ENCODE measurements around the gene GUCA2A.
A peak's percentile ranks its signal among the peaks of the same experiment; 100 is the strongest.

The GUCA2A gene

DNA sequence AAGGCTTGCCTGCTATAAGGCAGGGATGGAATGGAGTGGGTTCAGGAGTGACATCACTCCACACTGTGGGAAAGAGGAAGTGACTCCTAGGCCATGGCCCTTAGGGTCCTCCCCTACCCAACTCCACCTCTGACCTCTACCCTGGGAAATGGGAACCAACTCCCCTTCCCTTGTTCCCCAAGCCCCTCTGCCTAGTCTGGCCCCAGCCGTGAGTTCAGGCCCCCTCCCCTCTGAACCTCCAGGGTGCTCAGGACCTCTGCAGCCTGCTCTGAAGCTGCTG, 3.8 kb upstream of the GUCA2A start:
- peaks cover 8% of the 10 kb centered on the region; the same call in 1 of the 2 replicates for H3K4me1 ChIP-seq (ENCODE audit: control insufficient read depth, insufficient read depth, low read length)
- H3K27ac ChIP-seq (ENCODE audit: extremely low read depth, low read depth, low read length): no peak overlapping the region
- no peaks in the 10 kb centered on the region for H3K9me3 ChIP-seq (ENCODE audit: control insufficient read depth, insufficient read depth, low read depth, low read length)
- no peak overlapping the region for H3K4me3 ChIP-seq (ENCODE audit: low read depth, low read length)
- H3K36me3 ChIP-seq (ENCODE audit: control insufficient read depth in 2 of 2, insufficient read depth in 1 of 2, low read length in 2 of 2): no peaks in the 10 kb centered on the region
- ChIA-PET POLR2A (no interaction called here), CTCF (interaction anchor here (1.1 kb wide), 1 partner anchor 9 kb away, joined by 3 read pairs; no protein-coding TSS in a partner anchor)
- no peak for TF ChIP-seq ZIC2 (tag by site-specific recombination; IDR thresholded peaks at IDR 0.05)
- TF ChIP-seq ZNF658 (tag by site-specific recombination; IDR thresholded peaks at IDR 0.05): no peak
- TF ChIP-seq EGR2 (tag by site-specific recombination; IDR thresholded peaks at IDR 0.05; ENCODE audit: low read depth): peak; percentile 22; the same call in 1 of the 2 replicates

DNA sequence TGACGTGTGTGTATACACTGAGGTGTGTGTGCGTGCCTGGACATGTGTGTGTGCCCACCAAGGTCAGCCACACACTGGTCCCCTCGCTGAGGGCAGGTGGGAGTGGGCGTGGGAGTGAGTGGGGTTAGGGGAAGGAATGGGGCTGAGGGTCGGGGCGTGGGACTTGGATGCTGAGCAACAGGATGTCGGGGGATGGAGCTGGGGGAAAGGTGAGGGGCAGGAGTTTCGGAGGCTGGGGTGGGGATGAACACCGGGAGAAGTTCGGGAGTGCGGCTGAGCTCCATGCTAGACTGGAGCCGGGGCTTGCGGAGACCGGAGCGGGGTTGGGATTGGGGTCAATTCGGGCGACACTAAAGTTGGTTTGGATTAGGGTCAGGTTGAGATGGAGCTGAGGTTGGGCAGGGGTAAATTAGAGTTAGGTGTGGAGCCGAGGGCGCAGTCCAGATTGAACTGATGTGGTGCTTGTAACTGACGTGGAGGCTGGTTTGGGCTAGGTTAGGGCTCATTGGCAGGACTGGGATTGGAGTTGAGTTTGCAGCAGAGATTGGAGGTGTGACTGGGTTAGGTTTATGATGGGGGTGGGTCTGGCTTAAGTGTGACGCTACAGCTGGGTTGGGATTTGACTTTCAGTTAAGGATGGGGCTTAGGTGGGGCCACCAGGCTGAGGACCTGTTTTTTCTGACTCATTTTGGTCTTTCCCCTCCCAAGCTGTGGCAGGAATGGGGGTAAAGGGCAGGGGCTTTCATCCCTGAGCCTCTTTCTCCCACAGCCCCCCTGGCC, 3.3 kb upstream of the GUCA2A start:
- H3K36me3 ChIP-seq (ENCODE audit: control insufficient read depth in 2 of 2, insufficient read depth in 1 of 2, low read length in 2 of 2): no peaks in the 10 kb centered on the region
- no peak overlapping the region for H3K4me3 ChIP-seq (ENCODE audit: low read depth, low read length)
- H3K27ac ChIP-seq (ENCODE audit: extremely low read depth, low read depth, low read length): no peak overlapping the region
- no peaks in the 10 kb centered on the region for H3K9me3 ChIP-seq (ENCODE audit: control insufficient read depth, insufficient read depth, low read depth, low read length)
- POLR2A ChIA-PET: no interaction called here
- CTCF ChIA-PET: interaction anchor here (0.7 to 1.1 kb wide), 2 partner anchors 9 to 16 kb away, joined by 3 read pairs; no protein-coding TSS in a partner anchor
- peaks cover 8% of the 10 kb centered on the region; the same call in 1 of the 2 replicates for H3K4me1 ChIP-seq (ENCODE audit: control insufficient read depth, insufficient read depth, low read length)
- TF ChIP-seq GFI1B (tag by site-specific recombination; IDR thresholded peaks at IDR 0.05) (no peak), ZNF23 (tag by site-specific recombination; IDR thresholded peaks at IDR 0.05; ENCODE audit: borderline replicate concordance) (no peak), ZNF366 (tag by site-specific recombination; conservative IDR thresholded peaks at IDR 0.05) (no peak), ZNF473 (tag by site-specific recombination; IDR thresholded peaks at IDR 0.05) (no peak), ZIC2 (tag by site-specific recombination; IDR thresholded peaks at IDR 0.05) (no peak), SCRT2 (tag by site-specific recombination; IDR thresholded peaks at IDR 0.05) (peak; percentile 77), ZNF677 (tag by site-specific recombination; IDR thresholded peaks at IDR 0.05) (no peak), ZNF660 (tag by site-specific recombination; IDR thresholded peaks at IDR 0.05) (no peak), HOXC10 (CRISPR knock-in tag; IDR thresholded peaks at IDR 0.05) (no peak), GLIS2 (tag by site-specific recombination; IDR thresholded peaks at IDR 0.05) (no peak), ZNF155 (tag by site-specific recombination; IDR thresholded peaks at IDR 0.05) (no peak), ZSCAN16 (tag by site-specific recombination; IDR thresholded peaks at IDR 0.05) (no peak), KLF16 (tag by site-specific recombination; IDR thresholded peaks at IDR 0.05) (no peak), ZNF274 (IDR thresholded peaks at IDR 0.05; ENCODE audit: low read length) (no peak), ZNF274 (tag by site-specific recombination; IDR thresholded peaks at IDR 0.05; ENCODE audit: borderline replicate concordance) (no peak), ZNF501 (tag by site-specific recombination; IDR thresholded peaks at IDR 0.05) (no peak), ZNF16 (tag by site-specific recombination; IDR thresholded peaks at IDR 0.05; ENCODE audit: low read depth) (no peak), ZNF324 (tag by site-specific recombination; IDR thresholded peaks at IDR 0.05) (no peak), RBAK (tag by site-specific recombination; IDR thresholded peaks at IDR 0.05) (no peak), ZNF621 (tag by site-specific recombination; IDR thresholded peaks at IDR 0.05) (no peak), KLF8 (tag by site-specific recombination; IDR thresholded peaks at IDR 0.05) (no peak), ZNF610 (tag by site-specific recombination; IDR thresholded peaks at IDR 0.05; ENCODE audit: borderline replicate concordance) (no peak), ZNF239 (tag by site-specific recombination; IDR thresholded peaks at IDR 0.05) (no peak)
- TF ChIP-seq, protein P1, sequence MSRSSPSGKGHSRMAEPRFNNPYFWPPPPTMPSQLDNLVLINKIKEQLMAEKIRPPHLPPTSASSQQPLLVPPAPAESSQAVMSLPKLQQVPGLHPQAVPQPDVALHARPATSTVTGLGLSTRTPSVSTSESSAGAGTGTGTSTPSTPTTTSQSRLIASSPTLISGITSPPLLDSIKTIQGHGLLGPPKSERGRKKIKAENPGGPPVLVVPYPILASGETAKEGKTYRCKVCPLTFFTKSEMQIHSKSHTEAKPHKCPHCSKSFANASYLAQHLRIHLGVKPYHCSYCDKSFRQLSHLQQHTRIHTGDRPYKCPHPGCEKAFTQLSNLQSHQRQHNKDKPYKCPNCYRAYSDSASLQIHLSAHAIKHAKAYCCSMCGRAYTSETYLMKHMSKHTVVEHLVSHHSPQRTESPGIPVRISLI (tag by site-specific recombination; IDR thresholded peaks at IDR 0.05): no peak
- TF ChIP-seq, protein P2, sequence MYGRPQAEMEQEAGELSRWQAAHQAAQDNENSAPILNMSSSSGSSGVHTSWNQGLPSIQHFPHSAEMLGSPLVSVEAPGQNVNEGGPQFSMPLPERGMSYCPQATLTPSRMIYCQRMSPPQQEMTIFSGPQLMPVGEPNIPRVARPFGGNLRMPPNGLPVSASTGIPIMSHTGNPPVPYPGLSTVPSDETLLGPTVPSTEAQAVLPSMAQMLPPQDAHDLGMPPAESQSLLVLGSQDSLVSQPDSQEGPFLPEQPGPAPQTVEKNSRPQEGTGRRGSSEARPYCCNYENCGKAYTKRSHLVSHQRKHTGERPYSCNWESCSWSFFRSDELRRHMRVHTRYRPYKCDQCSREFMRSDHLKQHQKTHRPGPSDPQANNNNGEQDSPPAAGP (tag by site-specific recombination; IDR thresholded peaks at IDR 0.05): peak; percentile 41; the same call in 1 of the 2 replicates
- TF ChIP-seq, protein P3, sequence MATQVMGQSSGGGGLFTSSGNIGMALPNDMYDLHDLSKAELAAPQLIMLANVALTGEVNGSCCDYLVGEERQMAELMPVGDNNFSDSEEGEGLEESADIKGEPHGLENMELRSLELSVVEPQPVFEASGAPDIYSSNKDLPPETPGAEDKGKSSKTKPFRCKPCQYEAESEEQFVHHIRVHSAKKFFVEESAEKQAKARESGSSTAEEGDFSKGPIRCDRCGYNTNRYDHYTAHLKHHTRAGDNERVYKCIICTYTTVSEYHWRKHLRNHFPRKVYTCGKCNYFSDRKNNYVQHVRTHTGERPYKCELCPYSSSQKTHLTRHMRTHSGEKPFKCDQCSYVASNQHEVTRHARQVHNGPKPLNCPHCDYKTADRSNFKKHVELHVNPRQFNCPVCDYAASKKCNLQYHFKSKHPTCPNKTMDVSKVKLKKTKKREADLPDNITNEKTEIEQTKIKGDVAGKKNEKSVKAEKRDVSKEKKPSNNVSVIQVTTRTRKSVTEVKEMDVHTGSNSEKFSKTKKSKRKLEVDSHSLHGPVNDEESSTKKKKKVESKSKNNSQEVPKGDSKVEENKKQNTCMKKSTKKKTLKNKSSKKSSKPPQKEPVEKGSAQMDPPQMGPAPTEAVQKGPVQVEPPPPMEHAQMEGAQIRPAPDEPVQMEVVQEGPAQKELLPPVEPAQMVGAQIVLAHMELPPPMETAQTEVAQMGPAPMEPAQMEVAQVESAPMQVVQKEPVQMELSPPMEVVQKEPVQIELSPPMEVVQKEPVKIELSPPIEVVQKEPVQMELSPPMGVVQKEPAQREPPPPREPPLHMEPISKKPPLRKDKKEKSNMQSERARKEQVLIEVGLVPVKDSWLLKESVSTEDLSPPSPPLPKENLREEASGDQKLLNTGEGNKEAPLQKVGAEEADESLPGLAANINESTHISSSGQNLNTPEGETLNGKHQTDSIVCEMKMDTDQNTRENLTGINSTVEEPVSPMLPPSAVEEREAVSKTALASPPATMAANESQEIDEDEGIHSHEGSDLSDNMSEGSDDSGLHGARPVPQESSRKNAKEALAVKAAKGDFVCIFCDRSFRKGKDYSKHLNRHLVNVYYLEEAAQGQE (tag by site-specific recombination; IDR thresholded peaks at IDR 0.05): no peak
- TF ChIP-seq, protein P4, sequence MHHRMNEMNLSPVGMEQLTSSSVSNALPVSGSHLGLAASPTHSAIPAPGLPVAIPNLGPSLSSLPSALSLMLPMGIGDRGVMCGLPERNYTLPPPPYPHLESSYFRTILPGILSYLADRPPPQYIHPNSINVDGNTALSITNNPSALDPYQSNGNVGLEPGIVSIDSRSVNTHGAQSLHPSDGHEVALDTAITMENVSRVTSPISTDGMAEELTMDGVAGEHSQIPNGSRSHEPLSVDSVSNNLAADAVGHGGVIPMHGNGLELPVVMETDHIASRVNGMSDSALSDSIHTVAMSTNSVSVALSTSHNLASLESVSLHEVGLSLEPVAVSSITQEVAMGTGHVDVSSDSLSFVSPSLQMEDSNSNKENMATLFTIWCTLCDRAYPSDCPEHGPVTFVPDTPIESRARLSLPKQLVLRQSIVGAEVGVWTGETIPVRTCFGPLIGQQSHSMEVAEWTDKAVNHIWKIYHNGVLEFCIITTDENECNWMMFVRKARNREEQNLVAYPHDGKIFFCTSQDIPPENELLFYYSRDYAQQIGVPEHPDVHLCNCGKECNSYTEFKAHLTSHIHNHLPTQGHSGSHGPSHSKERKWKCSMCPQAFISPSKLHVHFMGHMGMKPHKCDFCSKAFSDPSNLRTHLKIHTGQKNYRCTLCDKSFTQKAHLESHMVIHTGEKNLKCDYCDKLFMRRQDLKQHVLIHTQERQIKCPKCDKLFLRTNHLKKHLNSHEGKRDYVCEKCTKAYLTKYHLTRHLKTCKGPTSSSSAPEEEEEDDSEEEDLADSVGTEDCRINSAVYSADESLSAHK (tag by site-specific recombination; IDR thresholded peaks at IDR 0.05): no peak

Measured in HEK293 (cell line).